Raji (cell line): ENCODE results near the gene CDC42.

Experiments used
- POLR2A ChIP-seq: IDR thresholded peaks from 2 replicates; pipeline ENCODE4 v1.6.1; 2011; ENCODE audit warnings: low read depth, low read length, control low read depth; ENCODE audit not compliant: insufficient read depth

Gene CDC42

DNA sequence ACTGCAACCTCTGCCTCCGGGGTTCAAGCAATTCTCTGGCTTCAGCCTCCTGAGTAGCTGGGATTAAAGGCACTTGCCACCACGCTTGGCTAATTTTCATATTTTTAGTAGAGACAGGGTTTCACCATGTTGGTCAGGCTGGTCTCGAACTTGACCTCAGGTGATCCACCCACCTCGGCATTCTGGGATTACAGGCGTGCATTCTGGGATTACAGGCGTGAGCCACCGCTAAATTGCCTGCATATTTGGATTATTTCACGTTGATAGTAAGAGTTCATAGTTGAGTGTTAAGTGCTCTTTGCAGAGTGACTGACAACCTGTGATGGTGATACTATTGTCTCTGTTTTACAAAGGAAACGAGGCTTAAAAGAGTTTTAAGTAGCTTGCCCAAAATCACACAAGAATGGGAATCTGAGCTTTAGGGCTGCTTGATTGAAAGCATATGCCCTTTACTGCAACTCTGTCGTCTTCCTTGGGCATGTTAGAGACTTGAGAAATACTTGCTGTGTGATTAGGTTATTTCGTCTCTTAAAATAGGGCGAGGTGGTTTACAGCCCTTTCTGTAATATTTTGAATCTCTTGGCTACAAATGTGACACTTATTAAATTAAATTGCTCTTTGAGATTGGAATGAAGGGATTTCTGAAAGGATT is 12.4 kb downstream of the CDC42 start:
- TF ChIP-seq POLR2A = no peak

DNA sequence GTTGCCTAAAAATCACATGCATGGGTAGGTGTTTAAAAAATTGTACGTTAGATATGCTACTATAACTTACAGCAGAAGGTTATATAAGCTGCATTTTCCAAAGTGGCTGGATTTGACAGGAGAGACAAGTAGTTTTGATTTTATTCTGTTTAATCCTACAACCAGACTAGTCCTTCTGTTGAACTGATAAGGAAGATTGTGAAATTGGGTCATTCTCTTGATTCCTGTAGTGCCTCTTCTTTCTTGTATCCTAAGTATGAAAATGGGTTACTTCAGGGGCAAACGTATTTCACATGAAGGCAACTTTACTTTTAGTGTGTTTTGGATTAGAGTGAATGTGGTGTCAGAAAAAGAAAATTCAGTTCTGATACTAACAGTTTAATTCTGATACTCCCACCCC is 19.0 kb downstream of the CDC42 start:
- TF ChIP-seq POLR2A = no peak

- TF ChIP-seq POLR2A = no peak
These were observed 22.3 kb downstream of the CDC42 start for GRCh38 chr1:22074803-22075202.

DNA sequence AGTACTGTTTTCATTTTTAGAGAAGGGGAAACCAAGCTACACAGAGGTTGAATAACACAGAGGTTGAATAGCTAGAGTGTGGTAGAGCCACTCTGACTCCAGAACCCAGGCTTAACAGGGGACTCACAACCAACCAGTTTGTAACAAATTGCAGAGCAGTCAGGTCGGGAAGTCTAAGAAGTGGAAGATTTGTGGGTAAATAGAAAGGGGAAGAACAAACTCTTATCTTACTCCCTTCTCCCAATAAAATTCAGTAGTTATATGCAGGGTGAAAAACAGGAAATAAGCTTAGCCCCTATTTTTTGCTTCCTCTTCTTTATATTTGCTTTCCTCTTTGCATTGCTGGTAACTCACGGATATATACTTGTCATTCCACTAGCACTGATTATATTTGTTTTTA is 23.2 kb downstream of the CDC42 start:
- no peak for TF ChIP-seq POLR2A

DNA sequence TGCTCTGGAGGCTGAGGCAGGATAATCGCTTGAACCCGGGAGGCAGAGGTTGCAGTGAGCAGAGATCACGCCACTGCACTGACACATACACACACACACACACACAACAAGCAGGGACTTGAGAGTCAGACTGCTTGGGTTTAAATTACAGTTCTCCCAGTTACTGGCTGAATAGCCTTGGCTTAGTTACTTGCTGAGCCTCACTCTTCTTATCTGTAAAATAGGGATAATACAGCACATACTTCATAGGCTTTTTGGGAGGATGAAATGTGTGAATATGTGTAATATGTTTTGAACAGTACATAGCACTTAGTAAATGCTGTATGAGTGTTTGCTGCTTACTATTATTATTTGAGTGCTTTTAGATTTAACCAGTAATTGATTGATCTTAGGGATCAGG is 23.8 kb downstream of the CDC42 start:
- no peak for TF ChIP-seq POLR2A

- no peak for TF ChIP-seq POLR2A
These were observed 25.2 kb downstream of the CDC42 start for GRCh38 chr1:22077728-22078127.

GRCh38 chr1:22078133-22078532 is 25.6 kb downstream of the CDC42 start:
- TF ChIP-seq POLR2A = no peak

GRCh38 chr1:22080191-22080590 is 27.7 kb downstream of the CDC42 start:
- TF ChIP-seq POLR2A = no peak

GRCh38 chr1:22088331-22088730 is 35.8 kb downstream of the CDC42 start:
- TF ChIP-seq POLR2A = no peak

DNA sequence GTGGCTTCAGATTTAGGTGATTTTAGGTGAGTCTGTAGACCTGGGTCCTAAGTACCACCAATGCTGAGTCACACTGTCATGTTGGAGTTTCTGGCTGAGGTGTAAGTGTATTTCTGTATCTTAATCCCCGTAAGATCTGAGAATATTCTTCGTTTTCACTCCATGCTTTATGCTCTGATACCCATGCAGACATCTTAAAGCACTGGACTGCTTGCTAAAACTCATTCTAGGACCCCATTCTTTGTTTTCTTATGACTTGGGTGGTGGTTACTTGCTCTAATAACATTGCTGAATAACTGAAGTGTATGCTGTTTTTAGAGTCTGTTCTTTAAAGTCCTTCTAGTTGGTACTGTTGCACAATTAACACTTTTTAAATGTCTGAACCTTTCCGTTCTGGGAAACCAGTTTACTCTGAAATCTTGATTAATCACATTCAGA is 36.6 kb downstream of the CDC42 start:
- TF ChIP-seq POLR2A = no peak

GRCh38 chr1:22089787-22090186 is 37.3 kb downstream of the CDC42 start:
- no peak for TF ChIP-seq POLR2A

DNA sequence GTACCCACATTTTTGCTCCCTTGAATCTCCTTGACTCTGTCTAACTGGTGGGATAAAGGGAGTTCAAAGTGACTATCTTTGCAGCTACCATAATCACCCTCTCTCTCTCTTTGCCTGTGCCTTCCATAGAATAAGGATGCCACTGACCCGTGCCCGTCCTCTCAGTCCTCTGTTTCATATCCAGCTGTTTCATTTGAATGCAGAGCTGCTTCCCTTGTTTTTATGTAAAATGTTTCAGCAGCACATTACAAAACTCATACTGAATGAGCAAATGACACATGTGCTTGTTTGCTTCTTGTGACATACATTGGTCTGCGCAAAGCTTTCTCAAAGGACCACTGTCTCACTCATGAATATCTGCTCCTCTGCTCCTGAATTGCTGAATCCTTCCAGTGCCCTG is 38.4 kb downstream of the CDC42 start:
- TF ChIP-seq POLR2A = no peak

DNA sequence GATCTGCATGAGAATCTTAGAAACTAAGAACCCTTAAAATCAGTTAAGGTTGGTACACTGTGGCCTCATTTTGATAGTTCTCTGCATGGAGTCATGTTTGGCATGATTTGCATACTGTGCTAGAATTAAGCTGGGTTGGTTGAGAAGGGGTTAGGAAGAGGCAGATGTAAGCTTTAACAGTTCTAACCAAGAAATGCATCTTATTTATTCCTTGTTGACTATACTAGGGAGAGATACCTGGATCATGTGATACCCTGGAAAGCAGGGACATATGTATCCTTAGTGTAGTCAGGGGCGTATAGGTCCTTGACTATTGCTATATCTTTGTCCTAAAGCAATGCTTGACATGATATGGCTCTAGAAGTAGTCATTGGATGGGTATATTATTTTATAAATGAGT is 41.0 kb downstream of the CDC42 start:
- no peak for TF ChIP-seq POLR2A

DNA sequence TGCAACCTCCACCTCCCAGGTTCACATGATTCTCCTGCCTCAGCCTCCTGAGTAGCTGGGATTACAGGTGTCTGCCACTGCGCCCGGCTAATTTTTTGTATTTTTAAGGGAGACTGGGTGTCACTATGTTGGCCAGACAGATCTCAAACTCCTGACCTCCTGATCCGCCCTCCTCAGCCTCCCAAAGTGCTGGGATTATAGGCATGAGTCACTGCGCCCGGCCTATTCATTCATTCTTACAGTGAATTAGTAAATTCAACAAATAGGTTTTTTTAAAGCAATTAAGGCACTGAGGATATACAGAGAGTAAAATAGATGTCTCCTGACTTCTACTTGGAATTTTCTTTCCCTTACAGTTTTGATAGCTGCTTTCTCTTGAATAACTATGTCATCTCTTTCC is 43.5 kb downstream of the CDC42 start:
- TF ChIP-seq POLR2A = no peak

- TF ChIP-seq POLR2A = no peak
These were observed 44.0 kb downstream of the CDC42 start for GRCh38 chr1:22096463-22096862.

DNA sequence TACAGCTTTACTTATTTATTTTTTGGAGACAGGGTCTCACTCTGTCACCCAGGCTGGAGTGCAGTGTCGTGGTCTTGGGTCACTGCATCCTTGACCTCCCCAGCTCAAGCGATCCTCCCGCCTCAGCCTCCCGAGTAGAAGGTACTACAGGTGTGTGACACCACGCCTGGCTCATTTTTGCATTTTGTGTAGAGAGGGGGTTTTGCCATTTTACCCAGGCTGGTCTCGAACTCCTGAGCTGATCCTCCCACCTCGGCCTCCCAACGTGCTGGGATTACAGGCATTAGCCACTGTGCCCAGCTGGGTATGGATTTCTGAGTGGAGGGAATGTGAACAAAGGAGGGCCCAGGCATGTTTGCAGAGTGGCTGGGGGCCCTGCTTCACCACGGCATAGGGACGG is 46.2 kb downstream of the CDC42 start:
- no peak for TF ChIP-seq POLR2A

- TF ChIP-seq POLR2A = no peak
These were observed 47.7 kb downstream of the CDC42 start for GRCh38 chr1:22100168-22100567.
